Heart right ventricle (tissue), 16 donors: ENCODE measurements around the gene TAOK1. TPM values are rescaled to one million over a fixed set of nuclear protein-coding genes. Genes with fewer than 3 reads are reported as not detected.
A peak's percentile ranks its signal among the peaks of the same experiment; 100 is the strongest.

ENCODE experiments used
- ATAC-seq, 8 donors: fragments of 200-7000 bp; cut with Tn5 transposase; one replicate each; pipeline ENCODE4 v1.9.1; 2020; ENCODE audit warnings: mild to moderate bottlenecking in 8 of 8, moderate library complexity in 8 of 8, moderate number of reproducible peaks in 1 of 8
- DNase-seq, 2 donors: peaks; one replicate each; pipeline ENCODE4 v3.0.0-alpha.2; 2020
- H3K27ac ChIP-seq, 10 donors: fragments of 200-600 bp; sonication (generic) in 2 of 10; one replicate each; pipeline versions ENCODE4 v1.5.0 to v1.8.0; 2020 to 2022; ENCODE audit warnings: mild to moderate bottlenecking in 3 of 10
- H3K27me3 ChIP-seq, 7 donors: fragments of 200-600 bp; one replicate each; pipeline ENCODE4 v1.8.0; 2021 to 2022; ENCODE audit warnings: mild to moderate bottlenecking in 2 of 7
- H3K36me3 ChIP-seq, 9 donors: fragments of 200-600 bp; sonication (generic) in 1 of 9; one replicate each; pipeline versions ENCODE4 v1.5.0 to v1.8.0; 2020 to 2022; ENCODE audit warnings: mild to moderate bottlenecking in 2 of 9
- H3K4me1 ChIP-seq, 9 donors: fragments of 200-600 bp; sonication (generic) in 1 of 9; one replicate each; pipeline versions ENCODE4 v1.5.0 to v1.8.0; 2020 to 2022; ENCODE audit warnings: mild to moderate bottlenecking in 4 of 9
- H3K4me3 ChIP-seq, 10 donors: fragments of 200-600 bp; sonication (generic) in 2 of 10; one replicate each; pipeline versions ENCODE4 v1.5.0 to v1.8.0; 2020 to 2022; ENCODE audit warnings: mild to moderate bottlenecking in 7 of 10, moderate library complexity in 2 of 10
- H3K9me3 ChIP-seq, 11 donors: fragments of 200-600 bp in 10 of 11; sonication (generic) in 2 of 11; one replicate each; pipeline versions ENCODE4 v1.5.0 to v1.8.0; 2013 to 2022; ENCODE audit warnings: mild to moderate bottlenecking in 2 of 11, control low read depth in 1 of 11, moderate library complexity in 1 of 11
- WGBS, 2 donors: extraction: QIAGEN DNeasy Blood & Tissue Kit; methylation state at CpG; one replicate each; pipeline ENCODE4 v1.1.7; 2013; ENCODE audit warnings: inconsistent platforms in 1 of 2; 5-methylcytosine and 5-hydroxymethylcytosine counted together
- intact Hi-C, 10 donors: fragments of 100-400 bp; cut with DNase I; formaldehyde crosslinking; loops; one replicate each; pipeline versions ENCODE4 v1.11.1 to v1.14.2; 2022
- polyA plus RNA-seq, 2 donors: library from polyadenylated mRNA; stranded (reverse); fragments of 200-250 nt; gene quantifications; one replicate each; pipeline ENCODE4 v1.2.3, GENCODE V29; 2013
- total RNA-seq, 10 donors: library from RNA; stranded (reverse); fragmentation: NEBNext Ultra II Directional in 3 of 10; extraction: Animal tissue kit (Norgen Biotek cat#: 25700) in 3 of 10; gene quantifications; one replicate each; pipeline versions ENCODE4 v1.2.1 to v1.2.4, GENCODE V29; 2021 to 2023
- TF ChIP-seq, protein P1 (sequence below), 9 donors: fragments of 200-600 bp; sonication (generic) in 2 of 9; IDR thresholded peaks; one replicate each; pipeline versions ENCODE4 v1.5.0 to v1.8.0; 2021 to 2022; ENCODE audit warnings: antibody characterized with exemption in 9 of 9, mild to moderate bottlenecking in 5 of 9, moderate library complexity in 1 of 9
- donor health status: Arrhythmogenic right ventricular cardiomyopathy.
- donor health status: ischemic (EF 13 %, LVEDD 7.1; RV severe dilation, severe dysfunction).
- donor health status: healthy with polysubstance abuse.
- donor health status: DM: no; HTN: yes; CAD: no.
- donor health status: DM: no; HTN: no; CAD: no.
- donor health status: ischemic (EF 25% LVEDD 6.9; RV normal size, moderate dysfunction).
- donor health status: ischemic (EF 25% LVEDD 5.7; RV mildly dilated, moderate dysfunction).
- donor health status: healthy.
- donor health status: DM: yes; HTN: yes; CAD: no.
- donor health status: Ischemic cardiomyopathy.
- donor health status: ischemic (EF 35%, LVEDD 5.7; RV mildly dilated, moderate dysfunction).
- donor health status: nonischemic (EF 11% LVEDD 7.7; RV severe dilation, severe dysfunction).
- donor health status: DM: yes; HTN: yes; CAD: no.
- donor health status: PGD.
- donor health status: ischemic (EF 29% LVEDD 5.4; RV normal size, mild dysfunction).
- donor health status: nonischemic (EF 23%, LVEDD 6.1; RV moderate dilation, normal function).

Gene TAOK1
- total and polyA plus RNA-seq, 12 donors, result 6.4 to 86.9 (median 68.8) TPM

GRCh38 chr17:29483503-29483902 lies 93.3 kb downstream of the TAOK1 start:
- Histone ChIP-seq H3K9me3 (no peaks in the 10 kb centered on the region), H3K4me1 (no peaks in the 10 kb centered on the region), H3K36me3 (peaks cover 0 to 99% (median 7%) of the 10 kb centered on the region in 9 donors), H3K27me3 (no peaks in the 10 kb centered on the region), H3K4me3 (no peak overlapping the region), H3K27ac (peak overlapping the region in 1 of 10 donors; percentile 27)
- intact Hi-C loops, result no loop called here
- DNase-seq, result no peak
- 92 to 98% methylated on average over 1 of the region's 1 CpG for WGBS, 2 donors
- no peak for ATAC-seq
- TF ChIP-seq, protein P1, sequence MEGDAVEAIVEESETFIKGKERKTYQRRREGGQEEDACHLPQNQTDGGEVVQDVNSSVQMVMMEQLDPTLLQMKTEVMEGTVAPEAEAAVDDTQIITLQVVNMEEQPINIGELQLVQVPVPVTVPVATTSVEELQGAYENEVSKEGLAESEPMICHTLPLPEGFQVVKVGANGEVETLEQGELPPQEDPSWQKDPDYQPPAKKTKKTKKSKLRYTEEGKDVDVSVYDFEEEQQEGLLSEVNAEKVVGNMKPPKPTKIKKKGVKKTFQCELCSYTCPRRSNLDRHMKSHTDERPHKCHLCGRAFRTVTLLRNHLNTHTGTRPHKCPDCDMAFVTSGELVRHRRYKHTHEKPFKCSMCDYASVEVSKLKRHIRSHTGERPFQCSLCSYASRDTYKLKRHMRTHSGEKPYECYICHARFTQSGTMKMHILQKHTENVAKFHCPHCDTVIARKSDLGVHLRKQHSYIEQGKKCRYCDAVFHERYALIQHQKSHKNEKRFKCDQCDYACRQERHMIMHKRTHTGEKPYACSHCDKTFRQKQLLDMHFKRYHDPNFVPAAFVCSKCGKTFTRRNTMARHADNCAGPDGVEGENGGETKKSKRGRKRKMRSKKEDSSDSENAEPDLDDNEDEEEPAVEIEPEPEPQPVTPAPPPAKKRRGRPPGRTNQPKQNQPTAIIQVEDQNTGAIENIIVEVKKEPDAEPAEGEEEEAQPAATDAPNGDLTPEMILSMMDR (IDR thresholded peaks at IDR 0.05), result no peak

GRCh38 chr17:29495011-29495410 lies 104.8 kb downstream of the TAOK1 start:
- Histone ChIP-seq H3K4me3 (no peak overlapping the region), H3K36me3 (peaks cover 0 to 100% (median 41%) of the 10 kb centered on the region in 9 donors)
- intact Hi-C loops, result no loop called here

GRCh38 chr17:29504711-29505110 lies 114.5 kb downstream of the TAOK1 start:
- Histone ChIP-seq H3K4me1 (no peaks in the 10 kb centered on the region), H3K27ac (no peak overlapping the region), H3K27me3 (no peaks in the 10 kb centered on the region), H3K36me3 (peaks cover 0 to 100% (median 29%) of the 10 kb centered on the region in 9 donors), H3K9me3 (no peaks in the 10 kb centered on the region), H3K4me3 (no peak overlapping the region)
- no peak for DNase-seq
- TF ChIP-seq, protein P1 (IDR thresholded peaks at IDR 0.05), result no peak
- 93 to 100% methylated on average over 1 of the region's 1 CpG for WGBS, 2 donors
- ATAC-seq, result no peak
- intact Hi-C loops, result no loop called here

More at GRCh38 chr17:29495011-29495410, 104.8 kb downstream of the TAOK1 start:
- Histone ChIP-seq H3K27me3 (no peaks in the 10 kb centered on the region), H3K4me1 (no peaks in the 10 kb centered on the region), H3K9me3 (no peaks in the 10 kb centered on the region), H3K27ac (no peak overlapping the region)
- DNase-seq (no peak), ATAC-seq (no peak)
- TF ChIP-seq, protein P1 (IDR thresholded peaks at IDR 0.05), result no peak
- WGBS, 2 donors, result 97 to 98% methylated on average over 1 of the region's 1 CpG

DNA sequence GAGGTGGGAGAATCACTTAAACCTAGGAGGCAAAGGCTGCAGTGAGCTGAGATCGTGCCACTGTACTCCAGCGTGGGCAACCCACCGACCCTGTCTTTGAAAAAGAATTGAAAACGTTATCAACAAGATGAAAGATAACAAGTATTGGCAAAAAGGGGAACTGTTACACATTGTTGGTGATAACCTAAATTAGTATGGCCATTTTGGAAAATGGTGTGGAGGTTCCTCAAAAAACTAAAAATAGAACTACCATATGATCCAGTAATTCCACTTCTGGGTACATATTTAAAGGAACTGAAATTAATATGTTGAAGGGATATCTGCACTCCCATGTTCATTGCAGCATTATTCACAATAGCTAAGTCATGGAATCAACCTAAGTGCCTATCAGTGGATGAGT lies 115.7 kb downstream of the TAOK1 start:
- Histone ChIP-seq H3K36me3 (peaks cover 0 to 100% (median 36%) of the 10 kb centered on the region in 9 donors), H3K4me3 (no peak overlapping the region), H3K27me3 (no peaks in the 10 kb centered on the region), H3K4me1 (no peaks in the 10 kb centered on the region), H3K9me3 (no peaks in the 10 kb centered on the region), H3K27ac (no peak overlapping the region)
- TF ChIP-seq, protein P1 (IDR thresholded peaks at IDR 0.05), result no peak
- DNase-seq (no peak), ATAC-seq (no peak)
- intact Hi-C loops, result no loop called here
- 69 to 75% methylated on average over 4 of the region's 4 CpGs for WGBS, 2 donors
